Right lobe of liver (tissue), 6 donors: Measurements from ENCODE around the gene CBX6. TPM values are rescaled to one million over a fixed set of nuclear protein-coding genes. Genes with fewer than 3 reads are reported as not detected.

Experiments
- ATAC-seq, 4 donors: fragments of 200-7000 bp; cut with Tn5 transposase; one replicate each; pipeline ENCODE4 v1.9.1; 2020; ENCODE audit warnings: mild to moderate bottlenecking in 4 of 4, moderate library complexity in 4 of 4
- DNase-seq, 3 donors: peaks; one replicate each; pipeline ENCODE4 v3.0.0-alpha.2; 2020
- H3K27ac ChIP-seq, 3 donors: fragments of 200-600 bp; one replicate each; pipeline ENCODE4 v1.8.0; 2022
- H3K27me3 ChIP-seq, 2 donors: fragments of 200-600 bp; one replicate each; pipeline ENCODE4 v1.8.0; 2022
- H3K36me3 ChIP-seq, 4 donors: fragments of 200-600 bp; sonication (generic) in 1 of 4; one replicate each; pipeline versions ENCODE4 v1.5.1 to v1.8.0; 2017 to 2022; ENCODE audit warnings: control low read depth in 1 of 4
- H3K4me1 ChIP-seq, 4 donors: fragments of 200-600 bp; sonication (generic) in 1 of 4; one replicate each; pipeline versions ENCODE4 v1.5.1 to v1.8.0; 2017 to 2022; ENCODE audit warnings: control low read depth in 1 of 4
- H3K4me3 ChIP-seq, 3 donors: fragments of 200-600 bp; one replicate each; pipeline ENCODE4 v1.8.0; 2022
- H3K9me3 ChIP-seq, 4 donors: fragments of 200-600 bp; sonication (generic) in 1 of 4; one replicate each; pipeline versions ENCODE4 v1.5.1 to v1.8.0; 2017 to 2022; ENCODE audit warnings: control low read depth in 1 of 4
- POLR2A ChIP-seq: fragments of 450-650 bp; IDR thresholded peaks from one replicate; pipeline ENCODE4 v1.6.1; 2017; ENCODE audit warnings: antibody characterized with exemption, mild to moderate bottlenecking
- WGBS: methylation state at CpG from one replicate; pipeline ENCODE4 v1.1.6; 2018; ENCODE audit warnings: low coverage, low lambda C conversion rate; ENCODE audit not compliant: insufficient coverage; ENCODE audit errors: missing lambda C conversion rate; 5-methylcytosine and 5-hydroxymethylcytosine counted together
- intact Hi-C, 2 donors: fragments of 100-400 bp; cut with DNase I; formaldehyde crosslinking; loops; one replicate each; pipeline versions ENCODE4 v1.11.2 to v1.14.1; 2022
- total RNA-seq, 6 experiments: library from RNA; depleted of rRNA in 2 of 6; stranded (reverse); fragments of >200 nt in 2 of 6; fragmentation: NEBNext Ultra II Directional in 3 of 6; extraction: Animal tissue kit (Norgen Biotek cat#: 25700) in 3 of 6; gene quantifications; one replicate each; pipeline versions ENCODE4 v1.1.0 to v1.2.4, GENCODE V29; 2016 to 2023
- TF ChIP-seq, protein P1 (sequence below), 4 donors: fragments of 200-600 bp in 3 of 4; fragments of 450-650 bp in 1 of 4; IDR thresholded peaks; one replicate each; pipeline versions ENCODE4 v1.5.1 to v1.8.0; 2016 to 2022; ENCODE audit warnings: antibody characterized with exemption in 4 of 4, mild to moderate bottlenecking in 2 of 4
- donor health status: DM: no; HTN: yes; CAD: no.
- donor health status: DM: no; HTN: no; CAD: no.
- donor health status: DM: no; HTN: no; CAD: no.
- donor health status: DM: no; HTN: yes; CAD: no.
- donor health status: DM: no; HTN: yes; CAD: no.

CBX6 gene
- total RNA-seq, 6 experiments from 2014 or later, result 7.8 to 22.5 (median 12.1) TPM

GRCh38 chr22:38823637-38824036 lies 48.4 kb downstream of the CBX6 start:
- no peak for DNase-seq
- H3K27ac ChIP-seq, result no peak overlapping the region
- ATAC-seq, result no peak
- no peaks in the 10 kb centered on the region for H3K9me3 ChIP-seq
- no peak overlapping the region for H3K4me3 ChIP-seq
- no CpG with 5 or more reads among the region's 2 CpGs for WGBS
- no peaks in the 10 kb centered on the region for H3K27me3 ChIP-seq
- H3K36me3 ChIP-seq, result no peaks in the 10 kb centered on the region
- H3K4me1 ChIP-seq, result no peaks in the 10 kb centered on the region
- no peak for TF ChIP-seq POLR2A
- TF ChIP-seq, protein P1, sequence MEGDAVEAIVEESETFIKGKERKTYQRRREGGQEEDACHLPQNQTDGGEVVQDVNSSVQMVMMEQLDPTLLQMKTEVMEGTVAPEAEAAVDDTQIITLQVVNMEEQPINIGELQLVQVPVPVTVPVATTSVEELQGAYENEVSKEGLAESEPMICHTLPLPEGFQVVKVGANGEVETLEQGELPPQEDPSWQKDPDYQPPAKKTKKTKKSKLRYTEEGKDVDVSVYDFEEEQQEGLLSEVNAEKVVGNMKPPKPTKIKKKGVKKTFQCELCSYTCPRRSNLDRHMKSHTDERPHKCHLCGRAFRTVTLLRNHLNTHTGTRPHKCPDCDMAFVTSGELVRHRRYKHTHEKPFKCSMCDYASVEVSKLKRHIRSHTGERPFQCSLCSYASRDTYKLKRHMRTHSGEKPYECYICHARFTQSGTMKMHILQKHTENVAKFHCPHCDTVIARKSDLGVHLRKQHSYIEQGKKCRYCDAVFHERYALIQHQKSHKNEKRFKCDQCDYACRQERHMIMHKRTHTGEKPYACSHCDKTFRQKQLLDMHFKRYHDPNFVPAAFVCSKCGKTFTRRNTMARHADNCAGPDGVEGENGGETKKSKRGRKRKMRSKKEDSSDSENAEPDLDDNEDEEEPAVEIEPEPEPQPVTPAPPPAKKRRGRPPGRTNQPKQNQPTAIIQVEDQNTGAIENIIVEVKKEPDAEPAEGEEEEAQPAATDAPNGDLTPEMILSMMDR (IDR thresholded peaks at IDR 0.05), result no peak
- intact Hi-C loops, result no loop called here

DNA sequence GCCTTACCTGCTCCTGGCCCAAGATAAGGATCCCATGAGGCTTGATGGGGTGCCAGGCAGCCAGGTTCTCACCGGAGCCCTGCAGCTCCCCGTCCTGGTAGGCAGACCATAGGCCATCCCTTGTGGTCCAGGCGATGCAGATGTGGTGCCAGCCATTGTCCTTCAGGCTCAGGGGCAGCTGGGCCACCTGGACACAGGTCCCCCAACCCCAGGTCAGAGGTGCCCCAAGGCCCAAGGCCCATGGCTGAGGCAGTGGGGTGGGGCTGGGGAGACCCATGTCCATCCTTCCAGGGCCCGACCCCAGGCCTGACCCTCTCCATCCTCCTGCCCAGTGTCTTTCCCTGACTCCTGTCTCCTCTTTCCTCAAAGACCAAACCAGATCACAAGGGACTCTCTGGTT lies 48.9 kb downstream of the CBX6 start:
- H3K4me1 ChIP-seq, result no peaks in the 10 kb centered on the region
- WGBS, result 100% methylated on average over 2 of the region's 4 CpGs
- peak in 1 of 3 donors; percentile 49 for DNase-seq

DNA sequence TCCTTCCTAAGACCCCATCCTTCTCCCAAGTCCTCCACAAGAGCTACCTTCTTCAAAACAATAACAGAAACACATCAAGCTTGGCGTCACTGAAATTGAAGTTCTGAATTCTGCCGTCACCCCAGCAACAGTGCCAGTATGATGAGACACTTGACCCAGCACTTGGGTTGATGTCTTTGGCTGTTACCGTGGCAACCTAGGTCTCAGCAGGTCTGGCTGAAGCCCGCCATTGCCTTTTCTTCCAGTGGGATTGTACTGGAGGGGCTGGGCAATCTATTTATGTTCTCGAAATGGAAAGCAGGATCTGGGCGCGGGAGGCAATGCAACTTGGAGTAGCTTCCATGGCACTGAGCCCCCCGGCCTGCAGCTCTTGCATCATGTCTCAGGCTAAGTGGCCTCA lies 52.0 kb downstream of the CBX6 start:
- intact Hi-C loops, result no loop called here
- Histone ChIP-seq H3K4me1 (no peaks in the 10 kb centered on the region), H3K9me3 (no peaks in the 10 kb centered on the region), H3K27ac (no peak overlapping the region), H3K36me3 (no peaks in the 10 kb centered on the region), H3K27me3 (no peaks in the 10 kb centered on the region), H3K4me3 (no peak overlapping the region)
- DNase-seq, result peak in 1 of 3 donors; percentile 22
- no peak for ATAC-seq
- no peak for TF ChIP-seq POLR2A
- TF ChIP-seq, protein P1 (IDR thresholded peaks at IDR 0.05), result no peak
- WGBS, result 60% methylated on average over 3 of the region's 8 CpGs

More for the DNA sequence above, 48.9 kb downstream of the CBX6 start:
- ATAC-seq, result no peak
- Histone ChIP-seq H3K27me3 (no peaks in the 10 kb centered on the region), H3K9me3 (no peaks in the 10 kb centered on the region), H3K36me3 (no peaks in the 10 kb centered on the region), H3K4me3 (no peak overlapping the region), H3K27ac (no peak overlapping the region)
- TF ChIP-seq POLR2A, result no peak
- TF ChIP-seq, protein P1 (IDR thresholded peaks at IDR 0.05), result no peak
- intact Hi-C loops, result no loop called here

DNA sequence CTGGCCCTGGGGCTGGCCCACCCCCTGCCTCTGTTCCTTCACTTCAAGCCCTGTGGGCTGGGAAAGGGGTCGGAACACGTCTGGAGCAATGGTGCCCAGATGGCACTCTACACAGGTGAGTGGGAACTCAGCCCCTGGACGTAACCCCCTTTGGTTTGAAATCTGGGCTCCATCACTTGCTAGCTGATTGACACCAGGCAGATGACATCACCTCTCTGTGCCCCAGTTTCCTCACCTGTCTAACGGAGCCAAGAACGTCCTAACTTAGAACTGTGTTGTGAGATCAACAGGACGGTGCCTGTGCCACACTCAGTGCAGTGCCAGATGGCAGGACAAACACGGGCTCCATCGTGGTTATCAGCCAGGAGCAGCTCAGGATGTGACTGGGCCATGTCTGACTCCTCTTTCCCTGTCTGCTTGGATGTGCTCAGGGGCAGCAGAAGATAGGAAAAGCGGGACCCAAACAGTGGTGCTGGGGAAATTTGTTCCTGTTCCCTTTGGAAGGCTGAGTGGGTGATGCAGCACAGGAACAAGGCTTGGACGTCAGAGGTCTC lies 52.6 kb downstream of the CBX6 start:
- Histone ChIP-seq H3K9me3 (no peaks in the 10 kb centered on the region), H3K4me1 (no peaks in the 10 kb centered on the region), H3K36me3 (no peaks in the 10 kb centered on the region), H3K27ac (no peak overlapping the region), H3K27me3 (no peaks in the 10 kb centered on the region), H3K4me3 (no peak overlapping the region)
- TF ChIP-seq, protein P1 (IDR thresholded peaks at IDR 0.05), result no peak
- no peak for TF ChIP-seq POLR2A
- DNase-seq (no peak), ATAC-seq (no peak)
- WGBS, result 33% methylated on average over 2 of the region's 10 CpGs
- intact Hi-C loops, result no loop called here

GRCh38 chr22:38817196-38817595 lies 54.8 kb downstream of the CBX6 start:
- 75% methylated on average over 6 of the region's 6 CpGs for WGBS
- intact Hi-C loops, result no loop called here
- H3K4me1 ChIP-seq, result no peaks in the 10 kb centered on the region
- no peak for TF ChIP-seq POLR2A
- TF ChIP-seq, protein P1 (IDR thresholded peaks at IDR 0.05), result no peak
- H3K9me3 ChIP-seq, result no peaks in the 10 kb centered on the region
- H3K27me3 ChIP-seq, result no peaks in the 10 kb centered on the region
- no peaks in the 10 kb centered on the region for H3K36me3 ChIP-seq
- ATAC-seq (no peak), DNase-seq (no peak)
- no peak overlapping the region for H3K27ac ChIP-seq
- H3K4me3 ChIP-seq, result no peak overlapping the region
